Glomerular visceral epithelial cell (primary cell): Measurements from ENCODE around the gene KIF4A.

ENCODE experiments used
- DNase-seq: peaks from one replicate; pipeline ENCODE4 v3.0.0-alpha.2; 2016; ENCODE audit errors: extremely low spot score

The KIF4A gene

GRCh38 chrX:70402721-70403120 lies 112.8 kb downstream of the KIF4A start:
- DNase-seq = no peak

DNA sequence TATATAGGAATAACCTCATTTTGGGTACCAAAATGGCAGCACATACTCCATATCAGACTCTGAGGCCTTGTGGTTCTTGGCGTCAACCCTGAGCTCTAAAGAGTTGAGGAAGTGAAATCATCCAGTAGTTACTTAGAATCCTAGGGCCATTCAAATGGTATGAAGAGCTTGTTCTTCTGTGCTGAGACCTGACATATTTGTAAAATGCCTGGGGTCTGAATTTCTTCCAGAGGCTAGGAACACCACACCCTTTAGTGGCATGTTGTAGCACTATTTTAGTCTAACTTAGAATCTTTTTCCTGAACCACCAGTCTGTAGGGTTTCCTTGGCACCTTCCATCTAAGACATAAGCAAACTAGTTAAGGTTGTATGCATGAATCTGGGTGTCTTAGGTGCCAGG lies 115.1 kb downstream of the KIF4A start:
- DNase-seq = no peak

DNA sequence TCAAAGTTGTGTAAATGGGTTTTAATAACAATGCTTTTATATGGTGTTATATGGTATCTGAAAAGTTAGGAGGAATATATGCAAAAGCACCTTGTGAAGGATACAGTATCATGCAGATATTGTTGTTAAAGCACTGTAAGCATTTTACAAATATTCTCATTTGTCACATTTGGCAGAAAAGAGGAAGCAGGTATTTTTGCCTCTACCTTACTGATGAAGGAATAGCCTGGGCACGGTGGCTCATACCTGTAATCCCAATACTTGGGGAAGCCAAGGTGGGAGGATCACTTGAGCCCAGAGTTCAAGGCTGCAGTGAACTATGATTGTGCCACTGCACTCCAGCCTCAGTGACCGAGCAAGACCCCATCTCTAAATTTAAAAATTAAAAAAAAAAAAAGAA lies 121.0 kb downstream of the KIF4A start:
- DNase-seq = no peak

GRCh38 chrX:70411475-70411874 lies 121.6 kb downstream of the KIF4A start:
- DNase-seq = no peak

DNA sequence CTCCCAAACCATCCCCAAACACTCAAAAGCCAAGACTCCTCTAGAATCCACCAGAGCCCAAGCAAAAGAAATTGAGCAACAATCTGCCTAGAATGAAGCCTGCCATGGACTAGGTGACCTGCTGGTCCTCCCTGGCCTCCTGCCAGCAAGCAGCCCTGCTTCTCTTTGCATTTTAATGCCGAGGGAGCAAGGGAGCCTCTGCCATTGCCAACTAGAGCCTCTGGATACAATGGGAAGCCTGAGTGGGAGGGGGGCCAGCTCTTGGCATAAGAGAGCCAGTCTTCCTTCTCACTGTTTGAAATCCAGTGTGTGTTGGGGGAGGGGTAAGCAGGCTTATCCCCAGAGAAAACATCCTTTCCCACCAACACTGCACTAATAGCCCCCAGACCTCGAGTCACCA lies 131.7 kb downstream of the KIF4A start:
- DNase-seq = no peak

DNA sequence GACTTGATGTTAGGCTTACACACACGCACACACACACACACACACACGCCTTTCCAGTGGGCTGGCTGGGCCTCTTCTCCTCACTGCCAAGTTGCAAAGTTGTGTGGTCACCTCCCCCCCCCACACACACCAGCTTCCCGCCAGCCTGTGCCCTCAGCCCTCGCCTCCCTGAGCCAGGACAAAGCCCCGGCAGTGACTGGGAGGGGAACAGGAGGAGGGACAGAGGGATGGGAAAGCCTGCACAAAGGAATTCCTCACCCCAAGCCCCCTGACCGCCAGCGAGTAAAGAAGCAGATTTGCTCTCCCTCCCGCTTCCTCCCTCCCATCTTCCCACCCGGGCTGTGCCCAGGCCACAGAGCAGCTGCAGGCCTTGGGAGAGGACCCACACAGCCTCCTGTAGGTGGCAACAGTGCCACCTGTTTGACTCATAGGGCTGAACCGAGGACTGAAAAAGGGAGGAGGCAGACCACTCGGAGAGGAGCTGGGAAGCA lies 133.0 kb downstream of the KIF4A start, which contains the start of gene GDPD2:
TSS of gene GDPD2 (plus strand) at position 464 of the 491 bp plus-strand sequence. CDS start 1,671 bp downstream, outside the sequence.
- peak; percentile 39 for DNase-seq

DNA sequence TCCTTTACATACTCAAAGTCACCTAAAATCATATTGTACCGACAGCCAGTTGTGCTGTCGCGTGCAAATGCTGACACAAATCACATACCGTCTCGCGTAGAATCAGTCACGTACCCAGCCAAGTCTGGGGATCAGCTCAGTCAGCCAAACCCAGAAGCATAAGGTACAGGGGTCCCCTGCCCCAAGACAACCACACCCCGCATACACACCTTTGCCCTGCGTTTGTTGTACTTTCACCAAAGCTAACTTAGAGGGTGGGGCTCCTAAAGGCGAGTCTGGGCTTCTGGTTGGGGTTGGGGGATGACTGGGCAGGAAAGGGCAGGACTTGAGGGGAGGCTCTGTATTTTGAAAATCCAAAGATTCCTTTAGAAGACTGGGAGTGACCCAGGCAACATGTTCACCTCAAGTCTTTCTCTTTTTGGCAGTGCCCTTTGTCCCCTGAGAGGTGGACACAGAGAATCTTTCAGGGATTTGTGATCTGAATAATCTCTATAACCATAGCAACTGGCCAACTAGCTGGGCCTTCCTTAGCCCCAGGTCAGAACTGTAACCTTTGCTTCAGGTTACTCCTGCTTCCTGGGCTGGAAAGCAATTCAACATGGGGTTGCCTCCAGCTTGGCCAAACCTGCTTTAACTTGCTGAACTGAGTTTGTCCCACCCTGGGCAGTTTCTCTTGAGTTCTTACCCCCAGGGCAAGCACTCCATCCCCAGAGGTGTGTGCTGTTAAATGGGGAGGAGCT lies 134.2 kb downstream of the KIF4A start:
- no peak for DNase-seq

- no peak for DNase-seq
Measured at GRCh38 chrX:70424801-70425200, 134.9 kb downstream of the KIF4A start.

- DNase-seq = no peak
Measured at GRCh38 chrX:70426286-70427278, 136.7 kb downstream of the KIF4A start.

DNA sequence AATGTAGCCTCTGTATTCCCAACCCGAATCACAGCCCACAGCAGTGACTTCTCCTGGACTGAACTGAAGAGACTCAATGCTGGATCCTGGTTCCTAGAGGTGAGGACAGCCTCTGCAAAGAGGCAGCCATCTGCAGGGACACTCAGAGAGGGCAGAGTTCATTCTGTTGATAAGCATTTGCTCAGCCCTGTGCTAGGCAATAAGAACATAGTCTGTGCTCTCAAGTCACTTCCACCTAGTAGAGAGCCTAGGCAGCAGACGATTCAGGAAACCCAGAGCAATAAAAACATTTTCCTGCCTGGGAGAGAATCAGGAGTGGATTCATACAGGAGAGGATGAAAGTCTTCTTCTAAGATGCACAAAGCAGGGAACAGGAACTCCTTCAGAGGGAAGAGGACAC lies 137.5 kb downstream of the KIF4A start:
- DNase-seq = no peak

DNA sequence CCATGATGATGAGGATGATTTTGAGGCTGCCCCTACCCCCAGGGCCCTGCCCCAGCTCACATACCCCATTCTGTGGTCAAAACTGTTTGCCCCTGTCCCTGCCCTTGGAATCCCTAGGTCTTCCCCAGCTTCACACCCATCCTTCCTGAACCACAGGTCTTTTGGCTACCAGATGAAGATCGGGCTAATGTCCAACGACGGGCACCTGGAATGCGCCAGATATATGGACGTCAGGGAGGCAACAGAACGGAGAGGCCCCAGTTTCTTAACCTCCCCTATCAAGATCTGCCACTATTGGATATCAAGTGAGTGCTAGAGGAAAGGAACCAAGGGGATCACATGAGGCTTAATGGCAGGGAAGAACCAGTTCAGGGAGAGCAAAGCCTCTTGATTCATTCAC lies 139.9 kb downstream of the KIF4A start:
- DNase-seq = no peak

GRCh38 chrX:70432936-70433847 lies 143.3 kb downstream of the KIF4A start:
- DNase-seq = no peak

DNA sequence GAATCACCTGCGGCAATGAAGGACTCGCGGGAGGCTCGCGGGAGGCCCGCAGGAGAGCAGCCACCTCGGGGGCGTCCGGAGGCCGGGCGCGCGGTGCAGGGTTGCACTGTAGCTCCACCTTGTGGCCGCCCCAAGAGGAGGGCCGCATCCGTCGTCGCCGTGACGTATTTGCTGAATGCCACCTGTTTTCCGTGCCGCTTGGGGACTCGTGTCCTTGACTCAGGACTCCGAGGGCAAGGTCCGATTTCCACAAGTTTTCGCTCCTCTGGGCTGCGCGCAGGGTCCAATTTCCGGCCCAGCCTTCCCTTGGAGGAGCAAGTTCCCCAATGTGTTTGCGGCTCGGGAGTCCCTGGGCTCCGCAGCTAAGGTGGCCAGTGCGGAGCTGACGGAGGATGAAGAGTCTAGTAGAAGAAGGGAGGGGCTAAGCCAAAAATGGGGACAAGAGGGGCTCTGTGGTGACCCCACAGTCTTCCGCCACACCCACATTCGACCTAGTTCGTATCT lies 144.0 kb downstream of the KIF4A start:
- peak; percentile 54 for DNase-seq

- DNase-seq = peak; percentile 85
Measured at GRCh38 chrX:70434352-70434866, 144.5 kb downstream of the KIF4A start.

- peak; percentile 15 for DNase-seq
Measured at GRCh38 chrX:70434914-70435586, 145.1 kb downstream of the KIF4A start.

GRCh38 chrX:70436343-70436742 lies 146.4 kb downstream of the KIF4A start:
- DNase-seq = no peak

DNA sequence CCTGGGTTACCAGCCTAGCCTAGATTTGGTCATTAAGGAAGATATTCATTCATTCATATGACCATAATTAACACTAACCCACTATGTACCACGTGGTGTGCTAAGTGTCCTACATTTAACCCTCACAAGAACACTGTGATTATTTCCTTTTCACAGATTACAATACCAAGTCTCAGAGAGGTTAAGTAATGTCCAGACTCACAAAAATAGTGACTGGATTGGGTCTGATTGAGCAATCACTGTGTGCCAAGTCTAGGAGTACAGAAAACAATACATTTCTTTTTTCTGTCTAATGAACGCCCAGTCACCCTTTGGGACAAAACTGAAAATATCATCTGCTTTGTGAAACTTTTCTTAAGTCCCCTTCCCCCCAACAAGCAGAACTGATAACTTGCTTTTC lies 147.1 kb downstream of the KIF4A start:
- DNase-seq = no peak

DNA sequence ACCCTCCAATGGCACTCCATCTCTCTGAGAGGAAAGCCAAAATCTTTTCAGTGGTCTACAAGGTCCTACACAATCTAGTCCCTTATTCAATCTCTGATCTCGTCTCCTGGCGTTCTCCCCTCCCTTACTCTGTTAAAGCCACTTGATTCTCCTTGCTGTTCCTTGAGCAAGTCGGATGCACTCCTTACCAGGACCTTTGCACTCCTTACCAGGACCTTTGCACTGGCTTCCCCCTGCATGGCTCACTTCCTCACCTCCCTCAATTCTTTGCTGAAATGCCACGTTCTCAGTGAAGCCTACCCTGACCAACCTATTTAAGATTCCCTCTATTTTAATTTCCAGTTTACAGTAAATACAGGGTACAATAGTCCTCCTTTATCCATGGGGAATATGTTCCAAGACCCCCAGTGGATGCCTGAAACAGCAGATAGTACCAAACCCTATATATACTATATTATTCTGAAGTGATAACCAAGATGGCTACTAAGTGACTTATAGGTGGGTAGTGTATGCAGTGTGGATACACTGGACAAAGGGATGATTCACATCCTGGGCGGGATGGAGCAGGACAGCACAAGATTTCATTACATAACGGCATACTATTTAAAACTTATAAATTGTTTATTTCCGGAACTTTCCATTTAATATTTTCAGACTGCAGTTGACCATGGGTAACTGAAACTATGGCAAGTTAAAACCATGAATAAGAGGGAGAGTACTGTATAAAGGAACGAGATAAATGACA lies 148.2 kb downstream of the KIF4A start:
- DNase-seq = no peak

DNA sequence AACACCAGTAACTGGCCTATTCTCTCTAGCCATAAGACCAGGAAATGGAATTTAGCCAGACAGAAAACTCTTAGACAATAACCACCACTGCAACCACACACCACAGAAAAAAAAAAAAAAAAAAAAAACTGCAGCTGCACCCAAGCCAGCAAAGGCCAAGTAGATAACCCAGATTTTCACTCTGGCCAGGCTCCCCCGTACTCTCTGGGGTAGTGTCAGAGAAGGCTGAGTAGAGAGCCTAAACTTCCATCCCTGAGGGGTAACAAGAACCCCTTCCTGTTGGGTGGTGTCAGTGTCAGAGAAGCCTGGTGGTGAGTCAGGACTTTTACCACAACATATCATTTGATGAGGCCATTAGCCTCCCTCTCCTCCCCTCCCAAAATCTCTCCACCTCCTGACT lies 149.1 kb downstream of the KIF4A start:
- DNase-seq = peak; percentile 23

DNA sequence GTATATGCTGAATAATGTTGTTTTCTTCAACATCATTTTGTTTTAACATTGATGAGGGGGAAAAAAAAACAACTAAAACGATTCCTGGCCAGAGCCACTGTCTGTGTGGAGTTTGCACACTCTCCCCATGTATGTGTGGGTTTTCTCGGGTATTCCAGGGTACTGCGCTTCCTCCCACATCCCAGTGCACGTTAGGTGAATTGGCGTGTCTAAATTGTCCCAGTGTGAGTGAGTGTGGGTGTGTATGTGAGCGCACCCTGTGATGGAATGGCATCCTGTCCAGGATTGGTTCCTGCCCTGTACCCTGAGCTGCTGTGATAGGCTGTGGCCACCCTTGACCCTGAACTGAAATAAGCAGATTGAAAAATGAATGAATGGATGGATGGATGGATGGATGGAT lies 152.3 kb downstream of the KIF4A start:
- no peak for DNase-seq
